GM23338 (cell line): ENCODE measurements around the gene PCSK4. TPM values are rescaled to one million over a fixed set of nuclear protein-coding genes. Genes with fewer than 3 reads are reported as not detected.
A peak's percentile ranks its signal among the peaks of the same experiment; 100 is the strongest.

ENCODE experiments used
- ATAC-seq: fragments of 200-7000 bp; cut with Tn5 transposase; 3 replicates; pipeline ENCODE4 v1.9.1; 2020
- DNase-seq: peaks from one replicate; pipeline ENCODE4 v3.0.0-alpha.2; 2015; ENCODE audit warnings: low spot score
- H2AFZ ChIP-seq: fragments of 200-600 bp; sonication (generic); 2 replicates; pipeline ENCODE4 v1.8.0; 2016; ENCODE audit warnings: antibody characterized with exemption, mild to moderate bottlenecking, moderate library complexity
- H3F3A ChIP-seq: fragments of 200-600 bp; sonication (generic); replicated peaks from 2 replicates; pipeline ENCODE4 v1.8.0; 2017; ENCODE audit warnings: antibody characterized with exemption, mixed run types, low read depth
- H3K27ac ChIP-seq: fragments of 200-600 bp; sonication (generic); 2 replicates; pipeline ENCODE4 v1.6.1; 2016; ENCODE audit warnings: low read depth
- H3K27me3 ChIP-seq: fragments of 200-600 bp; sonication (generic); 2 replicates; pipeline ENCODE4 v1.8.0; 2016; ENCODE audit warnings: mild to moderate bottlenecking, mixed run types, moderate library complexity; ENCODE audit not compliant: insufficient read depth
- H3K36me3 ChIP-seq: fragments of 200-600 bp; sonication (generic); 2 replicates; pipeline ENCODE4 v1.8.0; 2016; ENCODE audit warnings: mild to moderate bottlenecking; ENCODE audit not compliant: insufficient read depth
- H3K4me1 ChIP-seq: fragments of 200-600 bp; sonication (generic); 2 replicates; pipeline ENCODE4 v1.8.0; 2016; ENCODE audit warnings: mild to moderate bottlenecking, moderate library complexity; ENCODE audit not compliant: insufficient read depth
- H3K4me2 ChIP-seq: fragments of 200-600 bp; sonication (generic); 2 replicates; pipeline ENCODE4 v1.7.1; 2017; ENCODE audit warnings: mixed run types
- H3K4me3 ChIP-seq: fragments of 200-600 bp; sonication (generic); 2 replicates; pipeline ENCODE4 v1.6.1; 2016; ENCODE audit warnings: mixed run types
- H3K79me2 ChIP-seq: fragments of 200-600 bp; sonication (generic); replicated peaks from 2 replicates; pipeline ENCODE4 v1.8.0; 2017; ENCODE audit warnings: mild to moderate bottlenecking; ENCODE audit not compliant: insufficient read depth
- H3K9me2 ChIP-seq: fragments of 200-600 bp; sonication (generic); 2 replicates; pipeline ENCODE4 v1.8.0; 2017; ENCODE audit not compliant: insufficient read depth
- H4K20me1 ChIP-seq: fragments of 200-600 bp; sonication (generic); replicated peaks from 2 replicates; pipeline ENCODE4 v1.8.0; 2017; ENCODE audit warnings: mild to moderate bottlenecking; ENCODE audit not compliant: insufficient read depth
- H3K27ac Mint-ChIP-seq: 2 replicates; pipeline ENCODE4 v1.8.0; 2020; ENCODE audit warnings: inconsistent platforms, mild to moderate bottlenecking, moderate library complexity, mixed read lengths
- H3K27me3 Mint-ChIP-seq: 3 replicates; pipeline ENCODE4 v1.8.0; 2022; ENCODE audit warnings: low read depth, mild to moderate bottlenecking, moderate library complexity, mixed read lengths, inconsistent platforms; ENCODE audit not compliant: insufficient read depth, poor library complexity
- H3K36me3 Mint-ChIP-seq: 3 replicates; pipeline ENCODE4 v1.8.0; 2021; ENCODE audit warnings: low read depth, mild to moderate bottlenecking, inconsistent platforms, moderate library complexity, mixed read lengths
- H3K4me1 Mint-ChIP-seq: 3 replicates; pipeline ENCODE4 v1.8.0; 2020; ENCODE audit warnings: mild to moderate bottlenecking, inconsistent platforms, mixed read lengths
- H3K4me3 Mint-ChIP-seq: 3 replicates; pipeline ENCODE4 v1.8.0; 2021; ENCODE audit warnings: moderate library complexity, mild to moderate bottlenecking, inconsistent platforms, mixed read lengths
- H3K9me3 Mint-ChIP-seq: 3 replicates; pipeline ENCODE4 v1.8.0; 2020; ENCODE audit warnings: moderate library complexity, mild to moderate bottlenecking, inconsistent platforms, mixed read lengths
- CREB1 ChIP-seq: fragments of 250-450 bp; sonication (Bioruptor Pico); IDR thresholded peaks from 2 replicates; pipeline ENCODE4 v1.5.0; 2020; ENCODE audit warnings: low read depth, mild to moderate bottlenecking, moderate library complexity
- CTCF ChIP-seq, 2 experiments: fragments of 200-600 bp in 1 of 2; sonication (generic) in 1 of 2; conservative IDR thresholded peaks; 2 replicates each; pipeline versions ENCODE4 v1.5.1 to v1.6.1; 2016 to 2017; ENCODE audit warnings: antibody characterized with exemption in 2 of 2, low read depth in 2 of 2, mild to moderate bottlenecking in 2 of 2, moderate library complexity in 1 of 2
- EZH2 ChIP-seq: fragments of 200-600 bp; sonication (generic); IDR thresholded peaks from one replicate; pipeline ENCODE4 v1.8.0; 2017; ENCODE audit warnings: antibody characterized with exemption, mild to moderate bottlenecking, low read depth; ENCODE audit not compliant: unreplicated experiment
- NANOG ChIP-seq: IDR thresholded peaks from 2 replicates; pipeline ENCODE4 v1.6.1; 2016; ENCODE audit warnings: antibody characterized with exemption, borderline replicate concordance
- POLR2AphosphoS5 ChIP-seq: IDR thresholded peaks from 2 replicates; pipeline ENCODE4 v1.6.1; 2016; ENCODE audit warnings: antibody characterized with exemption, low read depth
- STAT1 ChIP-seq: IDR thresholded peaks from one replicate; pipeline ENCODE4 v1.6.1; 2016; ENCODE audit warnings: antibody characterized with exemption; ENCODE audit not compliant: unreplicated experiment
- ZNF331 ChIP-seq: fragments of 250-450 bp; sonication (Bioruptor Pico); IDR thresholded peaks from 2 replicates; pipeline ENCODE4 v1.5.0; 2020; ENCODE audit warnings: low read depth, mild to moderate bottlenecking, moderate library complexity
- ZNF462 ChIP-seq: fragments of 250-450 bp; sonication (Bioruptor Pico); IDR thresholded peaks from 2 replicates; pipeline ENCODE4 v1.5.0; 2020; ENCODE audit warnings: mild to moderate bottlenecking, moderate library complexity
- polyA plus RNA-seq: library from polyadenylated mRNA; unstranded; fragments of >200 nt; fragmentation: Nextera tagmentation; extraction: Ambion mirVana; gene quantifications from 2 replicates; pipeline ENCODE4 v1.2.1, GENCODE V29; 2016
- total RNA-seq: library from RNA; depleted of rRNA; stranded (reverse); fragments of >200 nt; shearing (Covaris generic); gene quantifications from 2 replicates; pipeline ENCODE4 v1.2.3, GENCODE V29; 2014
- TF ChIP-seq, protein P1 (sequence below): IDR thresholded peaks from 2 replicates; pipeline ENCODE4 v1.6.1; 2016; ENCODE audit warnings: antibody characterized with exemption

The PCSK4 gene
- total and polyA plus RNA-seq, 2 experiments from 2014 or later = 3.8 to 15.1 TPM

DNA sequence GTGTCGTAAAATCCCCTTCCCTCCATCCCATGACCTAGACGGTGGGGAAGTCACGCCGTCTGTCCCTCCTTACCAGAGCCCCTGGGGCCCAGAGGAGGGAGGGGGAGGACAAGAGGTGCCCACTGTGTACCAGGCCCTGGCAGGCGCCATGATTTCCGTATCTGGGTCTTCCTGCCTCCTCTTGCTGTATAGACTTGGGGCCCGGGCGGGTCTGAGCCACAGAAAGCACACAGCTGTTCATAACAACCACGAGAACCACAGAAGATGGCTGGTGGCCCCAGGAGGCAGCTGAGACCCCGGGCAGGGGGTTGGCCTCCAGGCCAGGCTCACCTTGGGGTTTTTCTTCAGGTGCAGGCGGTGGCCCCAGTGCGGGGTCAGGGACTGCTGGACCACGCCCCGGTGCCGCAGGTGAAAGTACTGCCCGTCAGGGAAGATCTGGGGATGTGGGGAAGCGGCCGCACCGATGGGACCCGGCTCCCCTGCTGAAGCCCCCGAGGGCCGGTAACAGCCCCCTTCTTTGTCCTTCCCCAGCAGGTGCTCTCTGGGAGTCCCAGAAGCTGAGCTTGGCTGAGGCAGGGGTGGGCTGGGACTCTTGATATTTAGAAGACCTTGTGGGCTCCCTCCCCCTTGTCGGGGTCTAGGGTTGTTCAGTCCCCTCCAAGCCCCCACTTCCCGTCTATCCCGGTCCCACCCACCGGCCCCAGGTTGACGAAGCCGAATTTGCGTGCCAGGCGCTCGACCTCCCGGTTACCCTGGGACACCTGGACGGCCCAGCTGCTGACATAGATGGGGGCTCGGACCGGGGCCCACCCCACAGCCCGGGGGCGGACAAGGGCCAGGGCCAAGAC is 463 bp downstream of the PCSK4 start:
- Histone ChIP-seq H3K36me3 (no peaks in the 10 kb centered on the region), H3K27ac (no peak overlapping the region), H3K27me3 (peaks cover 14% of the 10 kb centered on the region), H3K79me2 (no peaks in the 10 kb centered on the region), H3K9me2 (no peaks in the 10 kb centered on the region), H3K4me3 (peak overlapping the region; percentile 92), H3F3A (no peaks in the 10 kb centered on the region), H3K4me2 (peak overlapping the region; percentile 97), H2AFZ (peak overlapping the region; percentile 98), H4K20me1 (no peaks in the 10 kb centered on the region), H3K4me1 (0 out of 2 replicates have a peak, but pooled peaks cover 4% of the 10 kb centered on the region)
- DNase-seq (no peak), ATAC-seq (peak; percentile 7)
- Mint-ChIP-seq H3K27me3 (peaks cover 19% of the 10 kb centered on the region), H3K27ac (no peak overlapping the region), H3K9me3 (no peaks in the 10 kb centered on the region), H3K4me3 (peak overlapping the region; percentile 88), H3K4me1 (peaks cover 6% of the 10 kb centered on the region), H3K36me3 (no peaks in the 10 kb centered on the region)
- TF ChIP-seq POLR2AphosphoS5 (peak; percentile 62; the same call in 1 of the 2 replicates), NANOG (no peak), CREB1 (CRISPR knock-in tag) (no peak), STAT1 (no peak), CTCF (conservative IDR thresholded peaks at IDR 0.05; ENCODE audit: low read depth in 2 of 2) (no peak), ZNF331 (CRISPR knock-in tag) (no peak), ZNF462 (CRISPR knock-in tag) (no peak), EZH2 (no peak)
- TF ChIP-seq, protein P1, sequence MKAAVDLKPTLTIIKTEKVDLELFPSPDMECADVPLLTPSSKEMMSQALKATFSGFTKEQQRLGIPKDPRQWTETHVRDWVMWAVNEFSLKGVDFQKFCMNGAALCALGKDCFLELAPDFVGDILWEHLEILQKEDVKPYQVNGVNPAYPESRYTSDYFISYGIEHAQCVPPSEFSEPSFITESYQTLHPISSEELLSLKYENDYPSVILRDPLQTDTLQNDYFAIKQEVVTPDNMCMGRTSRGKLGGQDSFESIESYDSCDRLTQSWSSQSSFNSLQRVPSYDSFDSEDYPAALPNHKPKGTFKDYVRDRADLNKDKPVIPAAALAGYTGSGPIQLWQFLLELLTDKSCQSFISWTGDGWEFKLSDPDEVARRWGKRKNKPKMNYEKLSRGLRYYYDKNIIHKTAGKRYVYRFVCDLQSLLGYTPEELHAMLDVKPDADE = peak; percentile 28; the same call in 1 of the 2 replicates
